ENCODE data around the gene RFX4.
A peak's percentile ranks its signal among the peaks of the same experiment; 100 is the strongest.

RFX4 gene

DNA sequence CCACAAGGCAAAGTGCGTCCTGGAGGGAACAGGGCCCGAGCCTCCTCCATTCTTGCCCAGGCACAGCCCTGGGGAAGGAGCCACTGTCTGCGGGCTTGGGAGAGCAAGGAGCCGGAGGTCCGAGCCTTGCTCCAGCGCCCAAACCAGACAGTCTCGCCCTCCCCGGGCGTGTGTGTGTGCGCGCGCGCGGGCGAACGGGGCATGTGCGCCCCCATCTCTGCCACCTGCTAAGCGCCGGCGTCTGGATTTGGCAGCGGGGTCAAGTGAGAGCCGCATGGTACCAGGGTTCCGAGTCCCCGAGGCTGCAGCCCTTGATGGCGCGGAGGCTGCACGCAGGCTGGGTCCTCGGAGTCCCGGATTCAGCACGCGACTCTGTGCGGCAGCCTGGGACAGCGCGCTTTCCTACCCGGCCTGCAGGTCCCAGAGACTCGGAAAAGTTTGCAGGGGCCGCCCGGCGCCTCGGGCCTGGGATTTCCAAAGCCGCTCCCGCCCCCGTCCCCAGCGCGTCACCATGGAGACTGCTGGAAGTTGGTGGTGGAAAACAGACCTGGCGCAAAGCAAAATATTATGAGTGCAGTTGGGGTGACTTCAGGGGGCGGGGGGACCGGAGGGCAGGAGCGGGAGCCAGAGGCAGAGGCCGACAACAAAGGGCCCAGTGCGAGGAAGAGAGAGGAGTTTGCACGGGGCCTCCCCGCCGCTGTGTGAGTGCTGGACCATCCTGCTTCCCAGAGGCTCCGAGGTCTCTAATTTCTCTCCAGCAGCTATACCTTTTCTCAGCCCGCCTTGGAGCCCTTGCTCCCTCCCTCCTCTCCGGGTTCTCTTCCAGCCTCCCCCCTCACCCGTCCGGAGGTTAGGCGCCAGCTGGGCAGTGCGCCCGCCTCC is 4.2 kb downstream of the RFX4 start:
- TF ChIP-seq, protein P1, sequence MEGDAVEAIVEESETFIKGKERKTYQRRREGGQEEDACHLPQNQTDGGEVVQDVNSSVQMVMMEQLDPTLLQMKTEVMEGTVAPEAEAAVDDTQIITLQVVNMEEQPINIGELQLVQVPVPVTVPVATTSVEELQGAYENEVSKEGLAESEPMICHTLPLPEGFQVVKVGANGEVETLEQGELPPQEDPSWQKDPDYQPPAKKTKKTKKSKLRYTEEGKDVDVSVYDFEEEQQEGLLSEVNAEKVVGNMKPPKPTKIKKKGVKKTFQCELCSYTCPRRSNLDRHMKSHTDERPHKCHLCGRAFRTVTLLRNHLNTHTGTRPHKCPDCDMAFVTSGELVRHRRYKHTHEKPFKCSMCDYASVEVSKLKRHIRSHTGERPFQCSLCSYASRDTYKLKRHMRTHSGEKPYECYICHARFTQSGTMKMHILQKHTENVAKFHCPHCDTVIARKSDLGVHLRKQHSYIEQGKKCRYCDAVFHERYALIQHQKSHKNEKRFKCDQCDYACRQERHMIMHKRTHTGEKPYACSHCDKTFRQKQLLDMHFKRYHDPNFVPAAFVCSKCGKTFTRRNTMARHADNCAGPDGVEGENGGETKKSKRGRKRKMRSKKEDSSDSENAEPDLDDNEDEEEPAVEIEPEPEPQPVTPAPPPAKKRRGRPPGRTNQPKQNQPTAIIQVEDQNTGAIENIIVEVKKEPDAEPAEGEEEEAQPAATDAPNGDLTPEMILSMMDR (IDR thresholded peaks at IDR 0.05), result no peak
- Mint-ChIP-seq H3K36me3 (ENCODE audit: low read depth) (no peaks in the 10 kb centered on the region), H3K27ac (no peak overlapping the region), H3K4me1 (peaks cover 49% of the 10 kb centered on the region), H3K27me3 (ENCODE audit: low read depth, poor library complexity) (peaks cover 99% of the 10 kb centered on the region), H3K4me3 (peak overlapping the region; percentile 82), H3K9me3 (no peaks in the 10 kb centered on the region)
- peak; percentile 69 for DNase-seq

DNA sequence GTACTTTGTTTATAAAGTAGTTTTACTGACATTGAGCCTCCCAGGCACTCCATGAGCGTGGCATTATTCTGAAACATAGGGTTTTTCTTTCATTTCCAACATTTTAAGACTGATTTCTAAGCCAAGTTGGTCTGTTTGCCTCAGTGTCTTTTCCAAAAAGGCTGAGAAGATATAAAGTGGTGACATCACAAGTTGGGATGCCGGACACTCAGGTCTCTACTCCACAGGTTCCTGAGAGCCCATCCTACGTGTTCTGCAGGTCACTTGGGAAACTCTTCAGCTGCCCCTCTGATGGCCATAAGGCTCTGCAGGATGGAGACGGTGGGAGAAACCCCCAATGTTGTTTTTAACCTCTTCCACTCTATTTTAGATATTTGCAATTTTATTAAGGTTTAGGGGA is 6.0 kb downstream of the RFX4 start:
- DNase-seq, result no peak
- H3K27me3 Mint-ChIP-seq (ENCODE audit: low read depth, poor library complexity), result peaks cover 99% of the 10 kb centered on the region
- no peaks in the 10 kb centered on the region for H3K36me3 Mint-ChIP-seq (ENCODE audit: low read depth)
- H3K4me3 Mint-ChIP-seq, result no peak overlapping the region
- H3K4me1 Mint-ChIP-seq, result peaks cover 38% of the 10 kb centered on the region
- TF ChIP-seq, protein P1 (IDR thresholded peaks at IDR 0.05), result no peak
- no peak overlapping the region for H3K27ac Mint-ChIP-seq
- H3K9me3 Mint-ChIP-seq, result no peaks in the 10 kb centered on the region

DNA sequence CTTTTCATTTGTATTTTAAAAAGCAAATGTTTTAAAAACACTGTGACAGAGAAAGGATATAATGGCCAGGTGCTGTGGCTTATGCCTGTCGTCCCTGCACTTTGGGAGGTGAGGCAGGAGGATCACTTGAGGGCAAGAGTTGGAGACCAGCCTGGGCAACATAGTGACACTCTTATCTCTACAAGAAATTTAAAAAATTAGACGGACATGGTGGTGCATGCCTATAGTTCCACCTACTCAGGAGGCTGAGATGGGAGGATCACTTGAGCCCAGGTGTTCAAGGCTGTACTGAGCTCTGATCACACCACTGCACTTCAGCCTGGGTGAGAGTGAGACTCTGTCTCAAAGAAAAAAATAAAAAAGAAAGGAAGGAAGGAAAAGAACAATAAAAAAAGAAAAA is 7.8 kb downstream of the RFX4 start:
- Mint-ChIP-seq H3K36me3 (ENCODE audit: low read depth) (no peaks in the 10 kb centered on the region), H3K9me3 (no peaks in the 10 kb centered on the region), H3K27me3 (ENCODE audit: low read depth, poor library complexity) (peaks cover 99% of the 10 kb centered on the region), H3K4me1 (peaks cover 21% of the 10 kb centered on the region), H3K27ac (no peak overlapping the region), H3K4me3 (no peak overlapping the region)
- DNase-seq, result no peak
- TF ChIP-seq, protein P1 (IDR thresholded peaks at IDR 0.05), result no peak

DNA sequence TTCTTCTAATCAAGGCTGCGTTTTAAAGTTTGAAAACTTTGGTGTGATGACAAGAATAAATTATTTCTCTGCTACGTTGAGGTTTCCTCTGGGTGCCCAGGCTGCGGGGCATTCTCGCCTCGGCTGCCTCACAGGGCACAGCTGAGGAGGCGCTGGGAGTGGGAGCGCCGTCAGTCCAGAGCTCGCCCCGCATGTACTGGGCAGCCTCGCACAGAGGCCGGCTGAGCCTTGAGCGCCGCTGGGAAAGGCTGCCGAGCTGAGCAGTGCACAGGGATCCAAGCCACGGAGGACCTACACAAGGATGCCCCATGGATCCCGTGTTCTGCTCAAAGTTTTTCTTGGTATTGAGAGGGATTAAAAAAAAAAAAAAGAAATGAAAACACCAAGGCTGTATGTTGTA is 11.6 kb downstream of the RFX4 start:
- TF ChIP-seq, protein P1 (IDR thresholded peaks at IDR 0.05), result no peak
- H3K4me3 Mint-ChIP-seq, result no peak overlapping the region
- H3K36me3 Mint-ChIP-seq (ENCODE audit: low read depth), result no peaks in the 10 kb centered on the region
- H3K4me1 Mint-ChIP-seq, result no peaks in the 10 kb centered on the region
- H3K9me3 Mint-ChIP-seq, result peaks cover 3% of the 10 kb centered on the region
- peak; percentile 15 for DNase-seq
- peaks cover 85% of the 10 kb centered on the region for H3K27me3 Mint-ChIP-seq (ENCODE audit: low read depth, poor library complexity)
- H3K27ac Mint-ChIP-seq, result no peak overlapping the region

DNA sequence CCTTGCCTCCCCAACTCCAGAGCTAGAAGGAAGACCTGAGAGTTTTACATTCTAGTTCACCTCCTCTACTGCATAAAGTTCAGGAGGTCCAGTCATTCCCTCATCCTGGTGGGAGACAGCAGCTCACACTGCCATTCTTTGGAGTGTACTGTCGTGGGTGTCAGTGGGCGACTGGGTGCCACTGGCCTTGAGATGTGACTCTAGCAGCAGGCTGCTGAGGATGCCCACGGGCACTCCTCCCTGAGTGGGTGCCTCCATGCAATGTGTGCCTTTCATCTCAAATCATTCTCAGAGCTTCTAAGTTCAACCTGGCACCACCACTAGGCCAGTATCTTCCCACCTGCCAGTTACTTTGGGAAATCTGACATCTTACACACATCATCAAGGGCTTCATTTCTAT is 12.5 kb downstream of the RFX4 start:
- TF ChIP-seq, protein P1 (IDR thresholded peaks at IDR 0.05), result no peak
- H3K4me1 Mint-ChIP-seq, result peaks cover 4% of the 10 kb centered on the region
- H3K36me3 Mint-ChIP-seq (ENCODE audit: low read depth), result no peaks in the 10 kb centered on the region
- H3K27me3 Mint-ChIP-seq (ENCODE audit: low read depth, poor library complexity), result peaks cover 80% of the 10 kb centered on the region
- no peak overlapping the region for H3K27ac Mint-ChIP-seq
- no peak for DNase-seq
- H3K9me3 Mint-ChIP-seq, result peaks cover 3% of the 10 kb centered on the region
- H3K4me3 Mint-ChIP-seq, result no peak overlapping the region

DNA sequence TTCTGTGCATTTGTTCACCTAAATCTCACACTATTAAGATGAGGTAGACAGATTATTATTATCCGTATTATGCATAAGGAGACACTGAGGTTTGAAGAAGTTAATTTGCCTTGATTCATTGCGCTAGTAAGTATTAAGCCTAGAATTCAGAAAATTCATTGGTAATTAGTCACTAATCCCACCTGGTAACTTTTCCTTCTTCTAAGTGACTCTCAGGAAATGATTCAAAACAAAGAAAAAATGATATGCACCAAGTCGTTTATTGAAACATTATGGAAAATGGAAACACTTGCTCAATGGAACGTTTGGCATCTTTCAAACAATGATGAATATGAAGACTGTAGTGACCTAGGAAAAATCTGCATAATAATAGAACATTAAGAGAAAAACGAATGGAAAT is 15.2 kb downstream of the RFX4 start:
- TF ChIP-seq, protein P1 (IDR thresholded peaks at IDR 0.05), result no peak
- H3K36me3 Mint-ChIP-seq (ENCODE audit: low read depth), result no peaks in the 10 kb centered on the region
- H3K9me3 Mint-ChIP-seq, result peaks cover 3% of the 10 kb centered on the region
- peaks cover 30% of the 10 kb centered on the region for H3K4me1 Mint-ChIP-seq
- no peak for DNase-seq
- H3K27ac Mint-ChIP-seq, result no peak overlapping the region
- H3K27me3 Mint-ChIP-seq (ENCODE audit: low read depth, poor library complexity), result peaks cover 54% of the 10 kb centered on the region
- H3K4me3 Mint-ChIP-seq, result no peak overlapping the region

Data from nephron progenitor cell (in vitro differentiated cells).